Stimulated activated CD4-positive, alpha-beta T cell treated with anti-CD3 and anti-CD28 coated beads, Interleukin-15, amount 100 ng/mL, for 24 hours (primary cell): ENCODE measurements around the gene MTMR1.

Experiments
- DNase-seq: peaks from one replicate; pipeline ENCODE4 v3.0.0-alpha.2; 2020

The MTMR1 gene

DNA sequence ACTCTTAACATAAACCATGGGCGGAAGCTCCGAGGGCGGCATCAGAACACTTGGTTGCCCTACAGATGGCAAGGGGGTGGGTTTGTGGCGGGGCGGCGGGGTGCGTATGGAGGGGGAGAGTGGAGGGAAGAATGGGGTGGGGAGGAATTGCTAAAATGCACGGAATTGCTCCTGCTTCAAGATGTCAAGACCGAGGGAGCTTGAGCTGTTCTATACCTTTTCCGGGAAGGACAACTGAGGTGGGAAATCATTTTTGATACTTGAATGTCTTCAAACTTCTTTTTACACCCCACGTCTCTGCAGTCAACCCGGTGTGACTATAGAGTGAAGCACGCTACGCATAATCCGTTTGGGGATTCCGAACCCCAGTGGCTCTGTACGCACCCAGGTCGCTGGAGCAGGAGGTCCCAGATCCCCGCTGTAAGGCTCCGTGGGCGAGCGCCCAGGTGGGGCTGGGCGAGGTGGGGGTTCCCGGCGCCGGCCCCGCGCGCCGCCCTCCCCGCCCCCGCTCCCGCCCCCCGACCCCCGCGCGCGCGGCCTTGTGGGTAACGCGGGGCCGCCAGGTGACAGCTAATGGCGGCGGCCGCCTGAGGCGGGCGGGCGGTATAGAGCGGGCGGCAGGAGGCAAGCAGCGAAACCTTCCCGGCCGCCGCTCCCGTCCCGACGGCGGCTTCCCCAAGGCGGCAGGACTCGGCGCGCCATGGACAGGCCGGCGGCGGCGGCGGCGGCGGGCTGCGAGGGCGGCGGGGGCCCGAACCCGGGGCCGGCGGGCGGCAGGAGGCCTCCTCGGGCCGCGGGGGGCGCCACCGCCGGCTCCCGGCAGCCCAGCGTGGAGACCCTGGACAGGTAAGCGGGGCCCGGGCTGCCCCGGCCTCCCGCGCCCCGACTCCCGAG is at the start of gene MTMR1:
MTMR1 (plus strand) TSS at position 566 of the 894 bp plus-strand sequence; CDS start at position 701, 135 bp downstream.
- DNase-seq = peak; percentile 58

DNA sequence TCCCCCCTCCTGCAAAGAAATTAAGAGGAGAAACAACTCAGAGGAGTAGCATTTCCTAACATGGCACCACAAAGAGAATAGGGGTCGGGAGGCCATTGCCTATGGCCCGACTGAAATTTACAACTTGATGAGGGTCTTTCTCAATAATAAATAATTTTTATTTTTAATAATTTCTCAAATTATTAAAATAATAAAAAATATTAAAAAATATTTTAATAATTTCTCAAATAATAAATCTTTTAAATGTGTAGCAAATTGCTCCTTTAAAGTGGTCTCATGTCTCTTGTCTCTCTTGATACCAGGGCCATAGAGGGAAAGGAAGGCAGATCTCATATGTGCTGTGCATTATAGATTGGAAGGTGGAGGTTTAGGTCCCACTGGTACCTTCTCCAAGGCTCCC is 49.2 kb upstream of the MTMR1 start:
- DNase-seq = no peak

DNA sequence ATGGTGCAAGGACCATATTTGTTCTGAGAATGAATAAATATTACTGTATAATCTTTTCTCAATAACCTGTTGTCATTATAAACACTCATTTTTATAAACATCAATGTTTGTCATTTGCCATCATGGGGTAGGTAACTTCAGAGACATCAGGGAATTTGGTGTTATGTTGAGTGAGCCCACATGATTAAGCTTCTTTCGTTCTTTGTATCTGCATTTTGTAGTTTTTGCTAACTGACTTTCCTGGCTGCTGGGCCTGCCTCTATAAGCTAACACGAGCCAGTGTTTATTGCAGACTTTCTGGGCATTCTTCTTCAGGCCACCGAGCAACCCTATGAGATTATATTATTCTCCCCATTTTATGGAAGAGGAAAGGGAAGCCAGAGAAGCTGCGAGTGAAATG is 48.8 kb upstream of the MTMR1 start:
- no peak for DNase-seq

DNA sequence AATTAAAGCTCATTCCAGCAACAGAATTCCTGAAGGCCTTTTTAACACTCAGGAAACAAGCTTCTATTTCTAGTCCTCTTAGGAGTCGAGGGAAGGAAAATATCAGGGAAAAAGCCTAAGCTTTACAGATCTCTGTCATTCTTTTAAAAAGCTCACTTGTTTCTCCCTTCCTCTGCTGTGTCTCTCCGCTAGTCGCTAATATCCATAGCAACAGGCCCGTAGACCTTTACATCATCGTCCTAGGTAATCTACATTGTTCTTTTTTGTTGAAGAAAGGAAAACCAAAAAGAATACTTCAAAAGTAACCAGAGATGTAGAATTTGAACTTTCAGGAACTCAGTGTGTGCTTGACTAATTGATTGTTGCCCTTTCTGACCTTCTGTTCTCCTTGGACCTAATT is 45.9 kb upstream of the MTMR1 start:
- DNase-seq = no peak

DNA sequence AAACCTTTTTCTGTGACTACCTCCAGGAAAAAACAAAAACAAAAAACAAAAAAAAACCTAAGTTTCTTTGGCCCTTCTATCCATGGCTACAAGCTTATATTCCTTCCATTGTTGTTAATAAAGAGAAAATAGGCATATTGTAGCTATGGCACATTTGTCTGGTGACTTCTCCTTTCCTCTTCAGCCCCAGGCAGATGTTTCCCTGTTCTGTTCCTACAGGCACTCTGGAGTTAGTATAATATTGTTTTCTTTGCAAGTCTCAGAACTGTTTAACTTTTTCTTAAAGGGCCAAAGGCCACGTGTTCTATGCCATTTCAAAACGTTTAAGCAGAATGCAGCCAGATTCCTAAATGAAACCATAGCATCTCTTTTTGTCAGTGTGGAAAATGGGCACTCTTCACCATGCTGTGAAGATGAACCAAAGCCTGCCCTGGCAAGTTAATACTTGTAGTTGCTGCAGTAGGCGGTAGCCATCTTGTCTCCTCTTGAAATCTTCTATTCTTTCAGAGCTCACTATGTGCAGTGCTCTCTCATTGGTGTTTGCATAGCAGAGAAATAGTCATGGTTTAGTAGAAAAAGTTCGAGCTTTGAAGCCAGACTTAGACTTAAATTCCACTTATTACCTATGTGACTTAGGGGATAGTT is 44.8 kb upstream of the MTMR1 start:
- no peak for DNase-seq

DNA sequence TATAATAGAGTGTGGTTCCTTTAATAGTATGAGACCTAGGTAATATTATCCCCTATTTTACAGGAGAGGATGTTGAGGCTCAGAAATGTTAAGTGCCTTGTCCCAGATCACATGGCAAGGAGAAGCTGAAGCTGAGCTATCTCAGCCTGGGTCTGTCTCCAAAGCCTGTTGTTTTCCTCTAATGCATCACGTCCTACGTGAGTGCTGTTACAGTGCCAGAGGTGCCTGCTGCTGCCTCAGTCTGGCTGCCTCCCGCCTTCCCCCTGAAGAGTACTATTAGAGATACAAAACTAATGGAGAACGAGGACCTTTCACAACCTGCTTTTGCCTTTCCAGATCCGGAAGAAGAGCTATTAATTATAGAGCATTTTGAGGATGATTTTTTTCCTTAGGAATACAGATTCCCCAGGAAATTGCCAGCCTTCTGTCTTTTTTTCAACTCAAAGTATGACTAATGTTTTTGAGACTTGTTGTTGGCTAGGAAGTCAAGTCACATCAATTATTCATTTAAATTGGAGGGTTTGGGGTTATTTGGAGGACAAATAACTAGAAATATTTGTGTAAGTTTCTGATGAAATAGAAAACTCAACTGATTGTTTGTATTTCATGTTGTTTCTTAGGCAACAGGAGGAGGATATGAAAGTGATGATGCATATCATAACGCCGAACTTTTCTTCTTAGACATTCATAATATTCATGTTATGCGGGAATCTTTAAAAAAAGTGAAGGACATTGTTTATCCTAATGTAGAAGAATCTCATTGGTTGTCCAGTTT is 43.9 kb upstream of the MTMR1 start:
- no peak for DNase-seq

DNA sequence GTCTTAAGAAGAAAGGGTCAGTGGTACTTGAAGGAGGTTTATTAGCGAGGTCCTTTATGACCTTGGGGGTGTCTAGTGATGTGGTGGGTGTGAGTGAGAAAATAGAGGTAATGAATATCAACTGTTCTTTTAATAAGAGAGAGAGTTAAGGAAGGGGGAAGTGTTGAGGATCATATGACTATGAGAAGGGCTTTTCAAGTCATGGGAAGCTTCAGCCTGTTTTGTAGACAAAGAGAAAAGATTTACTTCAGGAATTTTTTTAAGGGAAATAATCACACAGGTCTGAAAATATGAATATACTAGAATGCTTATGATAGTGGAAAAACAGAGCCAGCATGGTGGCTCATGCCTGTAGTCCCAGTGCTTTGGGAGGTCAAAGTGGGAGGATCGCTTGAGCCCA is 41.3 kb upstream of the MTMR1 start:
- no peak for DNase-seq

DNA sequence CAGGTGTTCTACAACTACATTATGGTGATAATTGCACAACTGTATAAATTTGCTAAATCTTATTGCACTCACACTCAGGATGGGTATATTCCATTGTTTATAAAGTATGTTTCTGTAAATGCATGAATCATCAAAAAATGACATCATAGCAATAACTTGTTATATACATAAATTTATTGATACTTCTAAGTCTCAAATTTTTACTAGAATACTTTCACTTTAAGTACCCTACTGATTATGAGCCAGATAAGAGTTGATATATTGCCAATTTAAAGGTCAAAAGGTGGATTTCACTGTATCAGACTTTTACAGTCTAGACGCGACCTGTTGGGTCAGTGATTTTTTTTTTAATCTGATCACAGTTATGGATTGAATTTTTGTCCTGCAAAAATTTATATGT is 37.4 kb upstream of the MTMR1 start:
- no peak for DNase-seq

DNA sequence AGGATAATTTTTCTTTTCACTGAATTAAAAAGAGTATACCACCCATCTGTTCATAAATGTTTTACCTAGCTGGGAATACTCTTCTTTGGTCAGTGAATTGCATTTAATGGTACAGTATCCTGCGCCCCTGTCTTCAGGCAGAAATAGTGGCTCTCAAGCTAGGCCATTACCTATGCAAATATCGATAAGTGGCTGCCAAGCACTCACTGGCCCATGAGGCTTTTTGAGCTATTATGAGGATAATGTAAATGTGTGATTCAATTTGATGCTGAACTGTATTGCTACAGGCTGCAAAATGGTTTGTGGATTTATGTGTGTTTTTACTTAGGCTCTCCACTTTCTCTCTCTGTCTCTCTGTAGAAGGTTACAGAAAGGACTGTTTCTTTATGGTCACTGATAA is 30.1 kb upstream of the MTMR1 start:
- no peak for DNase-seq

DNA sequence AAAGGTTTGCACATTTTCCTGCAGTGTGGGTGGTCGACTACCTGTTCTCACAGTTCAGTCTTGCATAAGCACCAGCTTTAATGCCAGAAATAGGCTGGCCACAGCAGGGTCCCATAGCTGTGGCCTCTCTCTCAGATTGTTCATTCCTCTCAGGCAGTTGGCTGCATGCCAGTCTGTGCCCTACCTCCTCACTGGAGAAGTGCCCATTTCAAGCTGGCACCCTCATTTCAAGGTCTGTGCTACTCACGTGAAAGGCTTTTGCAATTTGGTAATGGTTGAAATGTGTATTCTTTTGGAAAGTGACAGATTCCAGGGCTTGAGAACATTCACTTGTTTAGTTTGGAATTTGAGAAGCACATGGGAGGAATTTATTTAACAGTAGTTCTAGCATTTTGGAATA is 28.9 kb upstream of the MTMR1 start:
- DNase-seq = no peak

DNA sequence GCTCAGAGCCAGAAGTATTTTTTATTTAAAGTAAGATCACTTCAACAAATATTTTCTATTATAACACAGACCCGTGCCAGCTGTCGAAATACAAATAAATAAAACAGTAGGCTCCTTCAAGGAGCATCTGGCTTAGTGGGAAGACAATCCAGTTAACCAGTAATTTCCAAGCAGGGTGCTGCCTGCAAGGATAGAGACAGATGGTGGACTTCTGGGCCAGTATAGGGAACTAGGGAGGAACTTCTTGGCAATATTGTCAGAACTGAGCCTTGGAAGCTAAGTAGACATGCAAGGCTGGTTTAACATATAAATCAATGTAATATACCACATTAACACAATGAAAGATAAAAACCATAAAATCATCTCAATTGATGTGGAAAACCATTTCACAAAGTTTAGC is 17.0 kb upstream of the MTMR1 start:
- no peak for DNase-seq

DNA sequence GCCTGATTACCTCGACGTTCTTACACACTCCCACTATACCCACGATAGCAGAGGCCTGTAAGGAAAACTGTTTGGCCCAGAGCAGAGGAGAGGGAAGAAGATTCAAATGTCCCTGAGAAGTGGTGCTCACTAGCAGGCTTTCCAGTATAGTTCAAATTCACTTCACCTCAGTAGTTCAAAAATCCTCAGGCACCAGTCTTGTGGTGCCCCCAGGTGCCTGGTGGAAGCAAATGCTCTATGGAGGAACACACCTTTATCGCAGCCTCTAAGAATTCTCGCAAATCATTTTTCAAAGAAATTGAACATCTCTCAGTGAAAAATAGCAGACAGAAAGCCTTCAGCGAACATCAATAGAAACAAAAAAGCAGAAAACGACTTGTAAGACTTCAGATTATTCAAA is 12.2 kb upstream of the MTMR1 start:
- DNase-seq = no peak

DNA sequence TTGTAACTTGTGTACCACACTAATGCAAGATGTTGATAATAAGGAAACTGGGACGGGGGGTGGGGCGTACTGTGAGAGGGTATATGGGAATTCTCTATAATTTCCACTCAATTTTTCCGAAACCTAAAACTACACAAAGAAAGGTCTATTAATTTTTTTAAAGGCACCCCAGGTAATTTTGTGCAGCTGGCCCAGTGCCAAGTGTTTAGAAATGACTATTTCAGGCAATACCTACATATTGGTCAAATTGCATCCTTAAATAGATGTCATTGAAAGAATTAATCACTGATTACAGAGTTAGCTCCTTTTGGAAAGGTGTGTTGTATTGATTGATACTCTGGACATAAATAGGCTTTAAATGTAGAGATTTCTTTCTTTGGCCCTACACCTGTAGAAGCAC is 10.1 kb upstream of the MTMR1 start:
- DNase-seq = no peak

DNA sequence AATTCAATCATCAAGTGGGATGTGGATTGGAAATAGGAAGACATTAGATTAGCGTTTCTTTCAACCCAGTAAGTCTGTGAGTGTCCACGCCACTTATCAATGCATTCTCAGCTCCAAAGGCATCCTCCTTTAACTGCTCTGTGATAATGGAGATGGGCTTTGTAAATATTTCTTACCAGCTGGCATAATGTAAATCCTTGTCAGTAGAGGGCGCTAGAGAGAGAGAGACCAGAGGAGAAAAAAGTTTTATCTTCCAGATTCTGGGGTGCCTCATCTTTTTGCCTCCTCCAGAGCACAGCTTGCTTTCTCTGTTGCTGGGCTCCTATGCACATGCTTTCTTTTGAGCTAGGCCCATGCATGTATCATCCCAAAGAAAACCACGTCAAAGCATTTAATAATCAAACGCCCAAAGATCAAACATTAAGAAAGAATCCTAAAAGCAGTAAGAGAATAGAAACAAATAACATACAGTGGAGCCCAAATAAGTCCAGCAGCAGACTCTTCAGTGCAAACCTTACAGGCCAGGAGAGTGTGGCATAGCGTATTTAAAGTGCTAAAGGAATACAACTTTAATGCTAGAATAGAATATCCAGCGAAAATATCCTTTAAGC is 9.6 kb upstream of the MTMR1 start:
- no peak for DNase-seq

DNA sequence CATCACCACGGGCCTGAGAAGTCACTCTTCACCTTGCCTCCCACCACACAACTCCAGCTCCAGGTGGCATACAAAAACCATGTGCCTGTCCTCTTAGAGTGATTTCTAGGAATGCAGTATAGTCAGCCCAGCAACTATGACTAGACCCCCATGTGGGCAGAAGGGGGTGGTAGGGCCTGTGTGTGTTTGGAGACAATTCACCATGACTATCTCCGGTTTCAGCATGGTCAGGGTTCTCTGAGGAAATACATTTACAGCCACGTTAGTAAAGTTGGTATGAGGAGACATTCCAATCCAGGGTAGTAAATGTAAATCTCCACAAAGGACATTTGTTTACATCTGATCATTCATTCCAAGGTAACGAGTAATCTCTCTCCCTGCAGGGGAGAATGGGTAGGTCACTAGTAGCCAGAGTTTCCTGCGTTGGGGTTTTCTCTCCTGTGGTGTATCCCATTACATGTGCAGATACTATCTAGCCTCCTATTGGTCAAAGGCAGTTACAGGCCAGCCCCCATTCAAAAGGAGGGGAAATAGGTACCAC is 4.2 kb upstream of the MTMR1 start:
- no peak for DNase-seq

DNA sequence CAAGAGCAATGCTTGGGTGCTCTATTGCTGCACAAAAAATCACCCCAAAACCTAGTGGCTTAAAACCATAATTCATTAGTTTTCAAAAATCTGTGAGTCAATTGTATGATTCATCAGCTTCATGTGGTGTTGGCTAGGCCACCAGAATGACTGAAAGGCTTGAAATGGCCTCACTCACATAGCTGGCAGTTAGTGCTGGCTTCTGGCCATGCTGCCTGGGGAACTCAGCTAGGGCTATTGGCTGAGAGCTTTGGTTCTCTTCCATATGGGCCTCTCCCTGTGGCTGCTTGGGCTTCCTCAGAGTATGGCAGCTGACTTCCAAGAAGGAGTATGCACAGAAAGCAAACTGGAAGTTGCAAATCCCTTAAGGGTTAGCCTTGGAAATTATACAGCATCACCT is 3.1 kb upstream of the MTMR1 start:
- peak; percentile 29 for DNase-seq

DNA sequence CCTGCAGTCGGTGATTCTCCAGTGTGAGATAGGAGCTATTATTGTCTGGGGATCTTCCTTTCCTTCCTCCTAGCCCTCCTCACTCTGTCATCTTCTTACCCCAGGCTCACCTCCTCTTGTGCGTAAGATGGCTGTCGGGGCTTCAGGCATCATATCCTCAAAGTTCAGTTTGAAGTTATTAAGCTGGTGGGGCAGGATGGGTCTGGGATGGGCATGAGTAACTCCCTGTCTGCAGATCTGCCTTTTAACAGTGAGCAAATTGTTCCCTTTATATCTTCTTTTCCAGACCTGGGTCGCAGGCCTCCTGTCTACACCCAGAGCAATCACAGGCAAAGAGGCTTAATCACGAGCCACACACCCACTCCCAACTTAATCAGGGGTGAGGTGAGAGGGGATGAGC is 900 bp upstream of the MTMR1 start:
- DNase-seq = peak; percentile 23

DNA sequence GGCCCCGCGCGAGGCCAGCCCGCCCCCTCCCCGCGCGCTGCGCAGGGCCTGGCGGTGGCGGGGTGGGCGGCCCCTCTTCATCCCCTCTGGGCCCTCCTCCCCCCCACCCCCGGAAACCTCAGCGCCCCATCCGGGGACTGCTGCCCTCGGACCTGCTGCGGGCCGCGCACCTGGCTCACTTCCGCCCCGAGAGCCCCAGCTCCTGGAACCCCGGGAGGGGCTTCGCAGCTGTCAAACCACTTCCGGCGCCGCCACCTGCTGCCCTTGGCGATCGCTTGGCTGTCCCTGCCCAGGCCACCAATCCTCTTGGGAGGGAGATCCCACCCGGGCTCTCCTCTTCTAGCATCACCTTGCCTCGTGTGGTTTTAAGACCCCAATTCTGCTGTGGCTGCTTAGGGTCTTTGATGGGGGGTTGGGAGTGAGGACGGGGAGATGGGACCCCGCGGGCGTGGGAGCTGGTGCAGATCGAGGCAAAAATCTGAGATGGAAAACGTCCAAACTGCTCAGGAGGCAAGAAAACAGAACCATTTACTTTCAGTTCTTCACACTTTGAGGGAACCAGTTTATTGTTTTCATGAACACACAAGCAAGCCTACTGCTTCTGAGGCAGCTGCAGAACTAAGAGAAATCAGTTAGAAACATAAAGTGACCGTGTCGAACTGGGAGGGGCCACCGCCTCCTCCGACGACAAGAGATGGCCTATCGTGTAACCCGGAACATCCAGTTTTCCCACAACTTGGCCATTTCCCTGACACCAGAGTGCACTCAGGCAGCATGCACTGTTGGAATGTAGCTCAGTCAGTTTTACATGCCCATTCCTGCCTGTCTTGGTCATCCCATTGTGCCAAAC is 754 bp downstream of the MTMR1 start:
- peak; percentile 77 for DNase-seq

DNA sequence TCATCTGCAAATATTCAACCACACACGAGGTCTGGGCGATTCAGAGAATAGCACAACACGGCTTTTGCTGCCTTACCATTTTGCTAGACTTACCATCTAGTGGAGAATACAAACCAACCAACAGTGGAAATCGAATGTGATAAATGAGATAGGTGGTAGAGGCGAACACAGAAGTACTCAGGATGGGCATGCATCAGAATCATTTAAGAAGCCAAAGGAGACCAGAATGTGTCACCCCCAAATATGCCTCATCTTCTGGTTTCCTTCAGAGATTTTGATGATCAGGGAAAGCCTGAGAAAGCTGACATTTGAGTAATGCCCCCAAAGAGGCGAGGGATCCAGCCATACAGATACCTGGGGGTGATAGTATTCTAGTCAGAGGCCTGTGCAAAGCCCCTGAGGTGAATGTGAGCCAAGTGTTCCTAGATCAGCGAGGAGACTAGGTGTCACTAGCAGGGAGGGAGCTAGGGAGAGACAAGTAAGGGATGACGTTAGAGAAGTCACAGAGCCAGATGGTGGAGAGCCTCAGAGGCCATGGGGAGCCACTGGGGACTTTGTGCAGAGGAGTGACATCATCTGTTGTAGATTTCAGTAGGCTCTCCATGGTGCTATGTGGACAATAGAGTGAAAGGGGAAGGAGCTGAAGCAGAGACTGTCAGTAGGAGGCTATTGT is 1.7 kb downstream of the MTMR1 start:
- peak; percentile 45 for DNase-seq

DNA sequence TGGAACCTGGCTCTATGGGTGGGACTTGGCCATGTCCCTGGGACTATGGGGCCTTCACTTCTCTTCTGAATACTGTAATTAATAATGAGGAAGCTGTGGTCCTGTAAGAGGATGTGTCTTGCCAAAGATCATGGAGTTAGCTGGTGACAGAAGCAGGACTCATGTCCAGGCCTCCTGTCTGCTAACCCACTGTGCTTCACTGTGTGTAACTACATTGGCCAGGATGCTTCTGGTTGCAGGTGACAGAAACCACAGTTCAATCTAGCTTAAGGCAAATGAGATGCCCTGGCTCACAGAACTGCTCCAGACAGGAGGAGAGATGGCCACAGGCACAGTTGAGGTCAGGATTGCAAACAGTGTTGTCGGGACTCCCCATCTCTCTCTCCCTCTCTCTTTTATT is 3.1 kb downstream of the MTMR1 start:
- no peak for DNase-seq

DNA sequence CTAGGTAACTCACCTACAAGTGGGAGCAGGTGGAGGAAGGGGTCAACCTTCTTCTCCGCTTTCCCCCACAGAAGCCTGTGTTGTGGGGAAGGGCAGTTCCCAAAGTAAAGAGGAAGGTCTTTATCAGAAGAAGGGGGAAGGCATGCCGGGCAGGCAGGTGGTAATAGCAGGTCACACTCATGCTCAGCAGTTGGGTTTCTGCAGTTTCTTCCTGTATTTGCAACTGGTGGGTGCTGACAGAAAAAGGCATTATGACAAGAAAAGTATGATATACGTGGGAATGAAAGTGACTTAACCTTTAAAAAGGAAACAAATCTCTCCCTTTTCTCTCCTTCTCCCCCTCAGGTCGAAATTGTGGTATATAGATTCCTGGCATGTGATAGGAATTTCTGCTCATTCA is 3.7 kb downstream of the MTMR1 start:
- DNase-seq = peak; percentile 26
